ENCODE data around the gene SLC39A11.

The SLC39A11 gene

GRCh38 chr17:72702998-72703397 is 389.5 kb downstream of the SLC39A11 start:
- Histone ChIP-seq H3K36me3 (ENCODE audit: control insufficient read depth, insufficient read depth, low read length) (no peaks in the 10 kb centered on the region), H3K4me3 (replicated peaks; ENCODE audit: low read depth, low read length) (no peak overlapping the region), H3K27me3 (replicated peaks; ENCODE audit: control insufficient read depth, insufficient read depth, low read length) (no peaks in the 10 kb centered on the region)
- TF ChIP-seq CTCF (IDR thresholded peaks at IDR 0.05; ENCODE audit: insufficient read depth, low read length, poor library complexity, severe bottlenecking): no peak
- no peak for DNase-seq (ENCODE audit: extremely low read depth, insufficient read length)

- no peak overlapping the region for H3K4me3 ChIP-seq (replicated peaks; ENCODE audit: low read depth, low read length)
- no peak for DNase-seq (ENCODE audit: extremely low read depth, insufficient read length)
- no peaks in the 10 kb centered on the region for H3K36me3 ChIP-seq (ENCODE audit: control insufficient read depth, insufficient read depth, low read length)
- no peaks in the 10 kb centered on the region for H3K27me3 ChIP-seq (replicated peaks; ENCODE audit: control insufficient read depth, insufficient read depth, low read length)
- TF ChIP-seq CTCF (IDR thresholded peaks at IDR 0.05; ENCODE audit: insufficient read depth, low read length, poor library complexity, severe bottlenecking): no peak
These were observed 390.3 kb downstream of the SLC39A11 start for GRCh38 chr17:72702136-72702735.

- no peak for DNase-seq (ENCODE audit: extremely low read depth, insufficient read length)
- TF ChIP-seq CTCF (IDR thresholded peaks at IDR 0.05; ENCODE audit: insufficient read depth, low read length, poor library complexity, severe bottlenecking): no peak
- no peaks in the 10 kb centered on the region for H3K27me3 ChIP-seq (replicated peaks; ENCODE audit: control insufficient read depth, insufficient read depth, low read length)
- H3K4me3 ChIP-seq (replicated peaks; ENCODE audit: low read depth, low read length): no peak overlapping the region
- no peaks in the 10 kb centered on the region for H3K36me3 ChIP-seq (ENCODE audit: control insufficient read depth, insufficient read depth, low read length)
These were observed 392.3 kb downstream of the SLC39A11 start for GRCh38 chr17:72700226-72700625.

GRCh38 chr17:72699545-72699944 is 392.9 kb downstream of the SLC39A11 start:
- Histone ChIP-seq H3K4me3 (replicated peaks; ENCODE audit: low read depth, low read length) (no peak overlapping the region), H3K36me3 (ENCODE audit: control insufficient read depth, insufficient read depth, low read length) (no peaks in the 10 kb centered on the region), H3K27me3 (replicated peaks; ENCODE audit: control insufficient read depth, insufficient read depth, low read length) (no peaks in the 10 kb centered on the region)
- no peak for TF ChIP-seq CTCF (IDR thresholded peaks at IDR 0.05; ENCODE audit: insufficient read depth, low read length, poor library complexity, severe bottlenecking)
- DNase-seq (ENCODE audit: extremely low read depth, insufficient read length): no peak

- DNase-seq (ENCODE audit: extremely low read depth, insufficient read length): no peak
- Histone ChIP-seq H3K4me3 (replicated peaks; ENCODE audit: low read depth, low read length) (no peak overlapping the region), H3K36me3 (ENCODE audit: control insufficient read depth, insufficient read depth, low read length) (no peaks in the 10 kb centered on the region), H3K27me3 (replicated peaks; ENCODE audit: control insufficient read depth, insufficient read depth, low read length) (no peaks in the 10 kb centered on the region)
- no peak for TF ChIP-seq CTCF (IDR thresholded peaks at IDR 0.05; ENCODE audit: insufficient read depth, low read length, poor library complexity, severe bottlenecking)
These were observed 394.8 kb downstream of the SLC39A11 start for GRCh38 chr17:72697602-72698146.

- Histone ChIP-seq H3K4me3 (replicated peaks; ENCODE audit: low read depth, low read length) (no peak overlapping the region), H3K36me3 (ENCODE audit: control insufficient read depth, insufficient read depth, low read length) (no peaks in the 10 kb centered on the region), H3K27me3 (replicated peaks; ENCODE audit: control insufficient read depth, insufficient read depth, low read length) (no peaks in the 10 kb centered on the region)
- DNase-seq (ENCODE audit: extremely low read depth, insufficient read length): no peak
- TF ChIP-seq CTCF (IDR thresholded peaks at IDR 0.05; ENCODE audit: insufficient read depth, low read length, poor library complexity, severe bottlenecking): no peak
These were observed 395.8 kb downstream of the SLC39A11 start for GRCh38 chr17:72696721-72697120.
